Umbilical cord (tissue), 2 donors: ENCODE data around the gene PDE10A. TPM values are rescaled to one million over a fixed set of nuclear protein-coding genes. Genes with fewer than 3 reads are reported as not detected.

ENCODE experiments used
- DNase-seq: peaks from one replicate; pipeline ENCODE4 v3.0.0-alpha.2; 2015; ENCODE audit warnings: low spot score
- total RNA-seq: library from RNA; depleted of rRNA; stranded (reverse); fragments of >200 nt; gene quantifications from one replicate; pipeline ENCODE4 v1.2.3, GENCODE V29; 2014; ENCODE audit warnings: low replicate concordance; ENCODE audit not compliant: insufficient read depth

PDE10A gene
- 15.4 TPM for total RNA-seq

DNA sequence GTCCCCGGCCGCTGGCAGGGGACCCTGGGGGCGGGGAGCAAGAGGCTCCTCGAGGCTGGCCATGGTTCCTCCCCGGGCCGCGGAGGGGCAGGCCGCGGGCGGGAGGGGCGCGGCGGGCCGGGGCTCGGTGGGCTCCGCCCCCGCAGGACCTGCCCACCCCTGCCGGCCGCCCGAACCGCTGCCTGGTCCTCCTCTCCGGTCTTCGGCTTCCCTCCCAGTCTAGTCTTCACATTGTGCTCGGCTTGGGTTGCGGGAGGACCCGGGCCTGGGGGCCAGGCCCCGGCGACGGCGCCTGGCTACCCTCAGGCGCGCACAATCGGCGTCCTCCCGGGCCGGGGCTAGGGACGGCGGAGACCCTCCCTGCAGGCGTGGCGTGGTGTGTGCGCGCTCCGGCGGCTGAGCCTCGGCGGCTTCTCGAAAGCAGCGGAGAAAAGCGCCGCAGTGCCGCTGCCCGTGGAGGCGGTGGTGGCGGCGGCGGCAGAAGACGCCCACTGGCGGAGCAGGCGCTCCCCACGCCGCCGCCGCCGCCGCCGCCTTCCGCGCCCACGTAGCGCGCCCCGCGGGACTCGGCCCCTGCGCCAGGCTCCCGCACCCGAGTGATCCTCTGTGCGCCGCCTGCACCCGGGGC, at the start of gene PDE10A:
Gene PDE10A, minus strand, starts transcription at position 493 of the 628 bp plus-strand sequence. Its CDS starts 430 bp downstream, at position 63.
- peak; percentile 83 for DNase-seq

DNA sequence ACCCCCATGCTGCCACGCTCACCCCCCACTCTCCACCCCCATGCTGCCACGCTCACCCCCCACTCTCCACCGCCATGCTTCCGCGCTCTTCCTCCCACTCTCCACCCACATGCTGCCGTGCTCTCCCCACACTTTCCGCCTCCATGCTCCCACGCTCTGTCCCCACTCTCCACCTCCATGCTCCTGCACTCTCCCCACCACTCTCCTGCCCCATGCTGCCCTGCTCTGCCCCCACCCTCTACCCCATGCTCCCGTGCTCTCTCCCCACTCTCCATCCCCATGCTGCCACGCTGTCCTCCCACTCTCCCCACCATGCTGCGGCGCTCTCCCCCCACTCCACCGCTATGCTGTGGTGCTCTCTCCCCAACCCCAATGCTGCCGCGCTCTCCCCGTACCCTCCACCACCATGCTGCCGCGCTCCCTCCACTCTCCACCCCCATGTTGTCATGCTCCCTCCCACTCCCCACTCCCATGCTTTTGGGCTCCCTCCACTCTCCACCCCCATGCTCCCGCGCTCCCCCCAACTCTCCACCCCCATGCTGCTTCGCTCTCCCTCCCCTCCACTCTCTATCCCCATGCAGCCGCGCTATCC, 46.0 kb upstream of the PDE10A start:
- DNase-seq = no peak

DNA sequence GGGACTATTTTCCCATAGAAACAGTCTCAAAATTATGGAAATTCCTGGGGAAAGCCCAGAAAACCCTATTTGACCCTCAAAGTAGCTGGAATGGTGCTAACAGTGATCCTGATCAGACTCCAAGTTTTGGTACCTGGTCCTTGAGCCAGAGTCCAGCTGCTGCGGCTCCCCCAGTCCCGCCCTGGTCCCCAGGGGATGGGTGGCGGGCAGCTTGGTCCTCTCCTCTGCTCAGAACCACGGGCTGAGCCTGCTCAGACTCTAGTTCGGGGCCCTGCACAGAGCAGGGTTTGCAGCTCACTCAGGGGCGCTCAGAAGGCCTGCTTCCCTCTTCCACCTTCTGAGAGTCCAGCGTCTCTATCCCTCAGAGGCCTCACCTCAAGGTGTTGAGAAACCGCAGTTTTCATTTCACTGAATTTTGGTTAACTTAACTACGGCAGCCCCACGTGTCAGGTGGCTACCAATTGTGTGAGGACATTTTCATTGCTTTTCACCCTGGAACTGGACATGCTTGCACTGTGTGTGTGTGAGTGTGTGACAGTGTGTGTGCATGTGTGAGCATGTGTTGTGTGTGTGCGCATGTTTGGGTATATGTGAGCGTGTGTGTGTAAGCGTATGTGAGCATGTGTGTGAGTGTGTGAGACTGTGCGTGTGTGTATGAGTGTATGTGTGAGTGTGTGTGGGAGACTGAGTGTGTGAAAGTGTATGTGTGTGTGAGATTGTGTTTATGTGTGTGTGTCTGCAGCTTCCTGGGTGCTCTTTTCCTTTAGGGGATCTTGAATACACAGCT, 44.2 kb upstream of the PDE10A start:
- no peak for DNase-seq

DNA sequence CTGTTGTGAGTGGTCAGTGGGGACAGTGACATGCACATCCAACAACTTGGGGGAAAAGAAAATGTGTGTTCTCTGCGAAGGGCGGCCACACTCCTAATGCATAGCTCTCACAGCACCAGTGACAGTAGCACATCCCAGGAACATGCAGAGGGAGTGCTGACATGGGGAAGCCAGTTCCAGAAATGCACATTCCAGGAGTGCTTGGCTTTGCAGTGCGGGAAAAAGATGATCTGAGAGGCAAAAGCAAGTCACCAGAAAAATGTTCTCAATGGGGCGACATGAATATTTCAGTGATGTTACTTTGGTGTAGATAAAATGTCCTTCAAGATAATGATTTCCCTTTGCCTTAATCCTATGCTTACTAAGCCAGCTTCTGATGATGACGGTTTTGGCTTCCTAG, 42.9 kb upstream of the PDE10A start:
- DNase-seq = peak; percentile 39

DNA sequence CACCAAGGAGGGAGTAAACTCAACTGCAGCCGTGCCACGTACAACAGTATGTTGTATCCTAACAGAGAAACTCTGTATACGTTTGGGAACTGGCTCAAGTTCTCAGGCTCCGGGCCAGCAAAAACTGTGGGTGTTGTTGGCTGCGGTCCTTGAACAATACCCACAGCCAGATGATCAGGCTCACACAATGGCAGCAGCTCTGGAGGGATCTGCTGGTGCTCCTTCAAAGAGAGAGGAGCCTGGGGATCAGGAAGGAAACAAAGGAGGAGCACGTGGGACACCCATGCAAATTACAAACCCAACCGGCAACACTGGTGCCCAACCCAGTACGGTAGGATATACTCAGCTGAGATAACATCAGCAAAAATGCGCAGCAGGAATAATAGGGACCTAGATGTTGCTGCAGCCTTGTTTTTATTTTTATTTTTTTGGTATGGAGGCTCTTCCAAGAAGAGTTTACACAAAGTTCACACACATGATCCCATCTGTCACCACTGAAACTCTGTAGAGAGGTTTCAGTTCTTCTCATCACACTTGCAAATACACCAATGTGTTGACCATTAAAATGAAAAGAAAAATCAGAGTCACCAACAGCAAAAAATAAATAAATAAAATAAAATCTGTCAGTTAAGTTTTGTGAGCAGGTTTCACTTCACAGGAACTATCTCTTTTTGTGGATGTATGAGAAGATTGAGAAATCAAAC, 41.2 kb upstream of the PDE10A start:
- no peak for DNase-seq

DNA sequence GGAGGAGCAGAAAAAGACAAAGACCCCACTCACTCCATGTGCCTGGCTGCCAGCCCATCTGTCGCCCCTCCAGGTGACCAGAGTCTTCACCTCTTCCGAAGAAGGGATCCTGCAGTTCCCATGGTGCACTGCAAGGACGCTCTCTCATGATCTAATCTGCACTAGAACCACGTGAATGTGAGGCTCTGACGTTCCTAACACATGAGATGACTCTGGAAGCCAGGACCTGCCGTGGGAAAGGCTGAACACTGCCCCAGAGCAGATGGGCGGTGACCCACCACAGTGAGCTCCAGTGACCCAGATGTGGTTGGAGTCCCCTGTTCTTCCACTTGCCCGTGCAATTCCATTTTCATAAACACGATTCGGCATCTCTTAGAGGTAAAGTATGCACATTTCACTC, 39.6 kb upstream of the PDE10A start:
- DNase-seq = no peak

DNA sequence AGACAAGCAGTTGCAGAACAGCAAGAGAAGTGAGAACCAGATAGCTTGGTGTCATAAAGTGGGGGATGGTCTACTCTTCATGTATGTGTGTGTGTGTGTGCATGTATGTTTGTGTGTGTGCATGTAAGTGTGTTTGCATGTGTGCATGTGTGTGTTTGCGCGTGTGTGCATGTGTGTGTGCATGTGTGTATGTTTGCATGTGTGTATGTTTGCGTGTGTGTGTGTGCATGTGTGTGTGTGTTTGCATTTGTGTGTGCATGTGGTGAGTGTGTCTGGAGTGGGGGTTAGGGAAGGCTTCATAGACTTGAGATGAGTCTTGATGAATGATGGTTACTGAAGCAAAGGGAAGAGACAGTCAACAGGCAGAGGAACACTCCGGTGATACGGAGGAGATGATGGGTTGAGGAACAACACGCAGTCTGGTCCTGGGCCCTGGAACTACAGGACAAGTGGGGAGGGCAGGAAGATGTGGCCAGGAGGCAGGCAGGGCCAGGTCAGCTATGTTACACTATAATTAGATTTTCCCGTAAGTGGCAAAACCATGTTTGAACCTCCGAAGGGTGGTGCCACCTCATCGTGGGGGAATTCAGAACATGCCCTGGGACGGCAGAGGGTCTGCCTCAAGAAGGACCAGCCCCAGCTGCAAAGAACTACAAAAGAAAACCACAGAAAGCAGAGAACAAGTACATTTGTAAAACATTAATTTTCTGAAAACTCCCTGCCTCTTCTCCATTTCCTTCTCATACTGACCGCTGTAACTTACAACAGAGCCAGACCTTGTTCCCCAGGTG, 38.7 kb upstream of the PDE10A start:
- DNase-seq = no peak

DNA sequence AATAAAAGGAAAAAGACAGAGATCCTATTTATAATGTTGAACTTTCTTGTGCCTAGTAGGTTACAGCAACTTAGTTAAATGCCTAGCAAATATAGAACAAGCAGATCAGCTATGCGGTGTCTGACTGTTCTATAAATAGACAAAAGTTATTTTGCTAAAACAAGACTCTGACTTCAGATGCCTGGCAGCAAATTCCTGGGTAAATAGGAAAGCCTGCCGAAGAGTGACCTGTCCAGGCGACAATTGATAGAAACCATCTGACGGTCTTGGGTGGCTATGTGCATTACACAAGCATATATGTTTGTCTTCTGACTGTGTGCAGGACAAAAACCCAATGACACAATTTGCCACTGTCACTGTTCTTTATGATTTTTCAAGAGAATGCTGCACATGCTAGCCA, 38.0 kb upstream of the PDE10A start:
- peak; percentile 59 for DNase-seq

DNA sequence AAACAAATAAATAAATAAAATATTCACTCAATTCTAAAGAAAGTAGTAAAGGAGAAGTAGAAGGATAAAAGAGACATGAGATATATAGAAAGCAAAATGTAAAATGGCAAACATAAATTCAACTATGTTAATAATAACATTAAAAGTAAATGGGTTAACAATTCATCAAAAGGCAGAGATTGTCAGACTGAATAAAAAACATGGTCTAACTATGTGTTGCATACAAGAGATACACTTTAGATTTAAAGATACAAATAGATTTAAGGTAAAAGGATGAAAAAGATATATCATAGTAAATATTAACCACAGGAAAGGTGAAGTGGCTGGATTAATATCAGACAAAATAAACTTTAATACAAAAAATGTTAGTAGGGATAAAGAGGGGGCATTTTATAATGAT, 35.8 kb upstream of the PDE10A start:
- no peak for DNase-seq

DNA sequence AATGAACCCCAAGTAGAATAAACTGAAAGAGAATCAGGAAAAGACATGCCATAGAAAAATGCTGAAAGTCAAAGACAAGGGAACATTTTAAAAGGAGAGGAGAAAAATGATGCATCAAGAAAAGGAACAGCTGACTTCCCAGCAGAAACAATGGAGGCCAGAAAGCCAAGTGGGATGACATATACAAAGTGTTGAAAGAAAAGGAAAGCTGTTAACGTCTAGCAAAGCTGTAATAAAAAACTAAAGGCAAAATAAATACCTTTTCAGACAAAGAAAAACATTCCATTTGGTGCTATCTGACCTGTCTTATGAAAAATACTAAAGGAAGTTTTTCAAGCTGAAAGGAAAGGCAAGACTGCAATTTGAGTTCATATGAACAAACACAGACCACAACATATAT, 34.1 kb upstream of the PDE10A start:
- DNase-seq = no peak

DNA sequence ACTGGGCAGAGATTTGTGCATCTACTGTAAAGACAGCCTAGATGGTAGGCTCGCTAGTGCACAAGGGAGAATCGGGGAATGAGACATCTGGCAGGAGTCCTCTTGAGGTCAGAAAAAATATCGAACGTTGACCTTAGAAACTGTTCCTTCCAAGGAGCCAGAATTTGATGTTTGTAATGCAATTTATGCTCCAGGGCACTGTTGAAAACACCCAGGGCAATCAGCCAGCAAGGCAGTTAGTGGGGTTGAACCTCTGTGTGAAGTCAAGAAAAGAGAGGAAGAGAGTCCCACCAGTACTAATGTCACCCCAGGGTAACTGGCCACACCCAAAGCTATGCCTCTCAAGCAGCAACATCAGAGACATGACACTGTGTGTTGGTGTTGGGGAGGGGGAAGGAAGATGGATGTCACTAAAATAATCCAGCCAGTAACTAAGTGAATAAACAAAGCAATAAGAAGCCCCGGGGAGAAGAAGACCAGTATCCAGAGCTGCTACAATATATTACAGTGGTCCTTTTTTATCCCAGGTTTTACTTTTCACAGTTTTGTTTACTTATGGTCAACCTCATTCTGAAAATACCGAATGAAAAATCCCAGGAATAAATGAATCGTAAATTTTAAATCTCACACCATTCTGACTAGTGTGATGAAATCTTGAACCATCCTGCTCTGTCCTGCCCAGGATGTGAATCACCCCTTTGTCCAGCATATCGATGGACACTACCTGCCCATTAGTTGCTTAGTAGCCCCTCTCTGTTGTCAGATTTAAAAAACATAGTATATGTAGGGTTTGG, 32.9 kb upstream of the PDE10A start:
- DNase-seq = no peak

DNA sequence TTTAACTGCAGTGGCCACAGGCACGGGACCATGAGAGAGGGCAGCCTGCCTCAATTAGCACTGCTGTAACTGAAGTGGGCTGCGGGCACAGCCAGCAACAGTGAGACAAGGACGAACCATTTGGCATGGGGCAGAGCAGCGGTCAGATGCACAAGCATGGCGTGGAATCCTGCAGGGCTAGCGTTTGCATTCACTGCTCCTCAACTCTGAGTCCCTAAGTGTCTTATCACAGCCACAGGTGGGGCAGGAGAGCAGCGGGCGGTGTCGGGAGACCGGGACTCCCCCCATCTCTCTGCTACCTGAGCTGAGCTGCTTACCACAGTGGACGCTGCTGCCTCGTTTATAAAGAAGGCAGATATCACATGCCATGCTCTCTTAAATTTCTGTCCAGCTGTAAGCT, 31.3 kb upstream of the PDE10A start:
- DNase-seq = no peak

DNA sequence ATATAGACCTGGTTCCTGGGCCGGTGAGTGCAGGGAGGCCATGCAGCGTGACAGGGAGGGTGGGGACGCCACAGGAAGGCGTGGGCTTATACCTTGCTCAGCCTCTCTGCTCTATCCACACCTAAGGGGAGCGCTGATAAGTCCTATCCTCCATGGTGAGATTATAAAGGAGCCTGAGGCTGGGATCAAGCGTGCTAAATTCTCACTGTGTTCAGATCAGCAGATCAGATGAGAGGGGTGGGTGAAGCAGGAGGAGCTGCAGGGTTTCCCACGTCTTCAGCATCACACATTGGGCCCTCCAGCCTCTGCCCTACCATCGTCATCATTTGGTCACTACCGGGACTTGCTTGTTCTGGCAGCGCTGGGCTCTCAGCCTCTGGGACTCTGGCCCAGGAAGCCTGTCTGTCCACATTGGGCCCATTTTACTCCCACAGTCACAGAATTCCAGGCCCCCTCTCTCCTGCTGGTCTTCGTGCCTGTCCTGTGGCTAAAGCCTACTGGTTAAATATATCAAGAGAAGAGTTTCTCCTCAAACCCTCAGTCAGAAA, 29.1 kb upstream of the PDE10A start:
- DNase-seq = no peak

DNA sequence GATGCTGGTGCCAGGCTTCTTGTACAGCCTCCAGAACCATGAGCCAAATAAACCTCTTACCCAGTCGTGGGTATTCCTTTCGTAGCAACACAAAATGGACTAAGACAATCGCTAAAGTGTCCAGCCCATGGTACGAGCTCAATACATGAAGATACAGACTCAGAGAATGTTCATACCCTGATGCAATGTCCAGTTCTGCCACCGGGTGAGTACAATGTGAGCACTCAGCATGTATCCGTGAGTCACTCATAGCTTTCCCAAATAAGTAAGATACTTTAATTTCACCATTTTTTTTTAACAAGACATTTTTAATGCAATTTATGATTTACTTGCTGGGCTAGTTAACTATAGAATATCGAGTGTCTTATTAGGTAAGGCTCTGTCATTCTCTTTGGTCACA, 26.7 kb upstream of the PDE10A start:
- DNase-seq = no peak

DNA sequence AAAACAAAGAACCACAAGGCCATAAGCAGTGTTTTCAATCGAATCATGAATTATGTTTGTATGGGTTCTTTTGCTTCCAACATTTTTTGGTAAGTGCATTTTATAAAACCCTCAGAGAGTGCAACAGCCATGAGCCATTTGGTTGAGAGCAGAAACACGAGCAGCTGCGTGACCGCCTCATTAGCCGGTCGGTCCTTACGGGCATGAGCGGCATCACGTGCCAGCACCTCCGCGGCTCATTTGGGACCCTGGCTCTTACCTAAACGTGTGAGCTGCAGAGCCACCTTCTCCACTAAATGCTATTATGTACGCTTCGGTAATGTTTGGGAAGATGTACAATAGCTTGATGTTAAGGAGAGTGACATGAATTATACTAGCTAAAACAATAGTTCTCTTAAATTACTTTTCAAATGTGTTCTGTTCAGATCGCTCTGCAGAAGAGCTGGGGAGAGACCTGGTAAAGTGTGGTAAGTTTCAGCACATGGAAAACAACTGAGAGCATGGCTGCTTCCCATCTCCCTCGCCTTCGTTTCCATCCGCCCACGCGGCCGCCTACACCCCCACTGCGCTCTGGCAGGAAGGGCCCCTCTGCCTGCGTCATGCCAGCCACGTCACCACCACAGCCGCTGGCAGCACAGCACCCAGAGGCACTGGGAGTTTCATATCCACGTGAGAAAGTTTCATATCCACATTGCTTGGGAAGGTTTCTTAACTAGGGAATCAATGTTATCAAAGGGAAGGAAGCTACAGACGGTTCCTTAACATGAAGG, 23.7 kb upstream of the PDE10A start:
- no peak for DNase-seq

DNA sequence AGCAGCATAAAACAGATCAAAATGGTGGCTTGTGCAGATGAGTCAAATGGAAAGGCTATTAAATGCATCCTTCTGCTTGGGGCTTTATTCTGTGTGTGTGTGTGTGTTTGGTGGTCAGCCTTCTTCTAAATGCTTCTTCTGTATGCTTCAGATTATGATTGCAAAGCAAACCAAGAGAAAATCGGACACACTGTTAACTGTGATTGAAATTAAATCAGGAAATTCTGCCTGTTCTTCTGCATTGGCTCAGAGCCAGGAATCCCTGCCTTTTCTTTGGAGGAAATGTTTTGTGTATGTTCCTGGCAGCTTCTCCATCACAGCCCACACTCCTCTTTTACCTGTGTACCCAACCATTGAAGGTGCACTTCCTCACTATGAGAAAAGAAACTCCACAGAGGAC, 22.3 kb upstream of the PDE10A start:
- DNase-seq = no peak

DNA sequence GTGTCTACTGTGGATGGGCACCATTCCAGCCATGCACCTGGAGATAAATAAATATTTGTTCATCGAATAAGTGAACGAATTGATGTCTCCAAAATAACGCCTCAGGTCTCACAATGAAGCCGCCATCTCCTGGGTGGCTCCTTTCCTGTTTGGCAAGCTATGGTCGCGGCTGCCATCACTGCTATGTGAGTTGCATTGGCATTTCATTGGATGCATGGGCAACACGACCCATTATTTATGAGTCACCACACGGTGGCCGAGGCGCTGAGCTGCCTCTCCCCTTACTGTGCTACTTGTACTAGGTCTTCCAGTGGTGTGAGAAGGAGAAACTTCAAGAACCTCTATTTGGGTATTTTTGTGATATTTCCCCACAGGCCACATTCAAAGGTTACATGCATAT, 21.3 kb upstream of the PDE10A start:
- no peak for DNase-seq

DNA sequence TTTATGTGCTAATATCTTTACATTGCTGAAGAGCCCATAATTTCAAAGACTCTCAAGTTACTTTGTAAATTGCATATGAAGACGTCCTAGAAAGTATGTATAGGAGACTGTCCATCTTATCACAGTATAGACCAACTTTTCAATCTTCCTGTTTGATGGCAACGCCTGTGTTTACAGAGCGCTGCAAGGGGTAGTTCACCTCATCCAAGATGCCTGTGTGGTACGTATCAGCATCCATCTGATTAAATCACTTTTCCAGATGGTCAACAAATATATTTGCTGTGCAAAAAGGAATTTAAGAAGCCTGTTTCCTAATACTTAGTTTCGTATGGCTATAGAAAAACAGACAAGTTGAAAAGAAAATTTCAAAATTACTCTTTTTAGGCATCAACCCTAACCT, 17.9 kb upstream of the PDE10A start:
- no peak for DNase-seq

DNA sequence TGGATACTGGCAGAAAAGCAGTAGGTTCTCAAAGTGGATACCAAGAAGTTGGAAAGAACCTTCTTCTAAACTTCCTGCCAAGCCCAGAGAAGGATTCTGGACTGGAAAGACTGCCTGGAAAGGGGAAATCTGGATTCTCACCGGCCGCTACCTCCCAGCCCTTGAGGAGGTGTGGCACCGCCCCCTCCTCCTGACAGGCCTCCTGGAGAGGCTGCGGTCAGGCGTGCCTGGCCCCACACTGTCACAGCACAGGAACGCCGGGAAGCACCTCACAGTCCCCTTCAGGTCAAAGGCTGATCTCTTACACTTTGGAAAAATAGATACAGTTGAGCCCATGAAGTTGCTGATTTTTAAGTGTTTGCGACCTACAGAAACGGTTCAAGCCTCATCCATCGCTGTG, 16.3 kb upstream of the PDE10A start:
- DNase-seq = no peak

DNA sequence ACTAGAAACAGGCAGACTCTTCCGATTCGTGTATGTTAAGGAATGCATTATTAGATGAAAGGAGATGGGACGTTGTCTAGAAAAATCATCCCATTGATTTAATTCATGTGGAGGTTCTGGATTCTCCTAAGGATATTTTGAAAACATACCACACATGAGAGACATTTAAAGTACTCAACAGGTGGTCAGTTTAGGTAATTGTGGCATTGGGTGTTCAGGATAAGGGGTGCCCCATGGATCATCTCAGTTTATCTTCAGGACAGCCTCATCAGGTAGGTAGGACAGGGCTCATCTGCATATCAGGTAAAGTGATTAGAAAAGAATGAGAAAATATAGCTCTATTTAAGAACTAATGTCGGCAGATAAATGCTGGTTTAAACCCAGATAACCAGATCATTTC, 15.9 kb upstream of the PDE10A start:
- DNase-seq = no peak
